Activated CD8-positive, alpha-beta memory T cell treated with anti-CD3 and anti-CD28 coated beads for 4 hours (primary cell): Measurements from ENCODE around the gene AURKAIP1.

ENCODE experiments used
- DNase-seq, 2 donors: peaks; one replicate each; pipeline ENCODE4 v3.0.0-alpha.2; 2020; ENCODE audit warnings: low read depth in 2 of 2

AURKAIP1 gene

DNA sequence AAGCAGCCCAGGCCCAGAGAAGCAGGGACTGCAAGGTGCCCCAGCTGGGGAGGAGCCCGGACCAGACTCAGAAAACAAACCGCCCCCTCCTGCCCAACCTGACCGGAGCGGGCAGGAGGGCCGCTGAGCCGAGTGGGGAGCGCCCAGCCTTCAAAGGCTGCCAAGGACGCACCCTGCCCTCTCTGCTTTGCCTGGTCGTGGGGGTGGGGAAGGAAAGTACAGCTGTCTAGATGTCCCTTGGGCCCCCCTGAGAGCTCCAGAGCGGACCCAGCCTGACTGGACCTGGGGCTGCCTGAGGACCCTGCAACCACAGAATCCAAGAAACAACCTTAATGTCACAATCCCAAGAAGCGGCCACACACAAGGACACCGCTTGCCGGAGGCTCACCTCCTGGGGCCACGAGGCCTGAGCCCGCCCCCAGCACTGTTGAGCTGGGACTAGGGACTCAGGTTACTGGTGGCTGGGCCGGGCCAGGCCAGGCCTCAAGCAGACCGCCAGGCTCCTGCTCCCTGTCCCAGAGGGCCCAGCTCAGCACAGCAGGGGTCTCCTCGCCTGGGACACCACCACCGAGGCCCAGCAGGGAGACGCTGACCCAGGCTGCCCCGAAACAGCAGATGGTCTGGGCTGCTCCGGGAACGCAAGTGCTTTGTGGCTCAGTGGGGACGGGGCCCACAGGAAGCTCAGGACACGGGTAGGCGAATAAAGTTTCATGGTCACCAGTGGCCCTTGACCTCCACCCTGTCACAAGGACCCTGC, 27.2 kb downstream of the AURKAIP1 start:
- DNase-seq, result no peak

- DNase-seq, result no peak
These were observed 27.9 kb downstream of the AURKAIP1 start for GRCh38 chr1:1347026-1347595.

GRCh38 chr1:1346501-1346890, 28.5 kb downstream of the AURKAIP1 start:
- DNase-seq, result no peak

DNA sequence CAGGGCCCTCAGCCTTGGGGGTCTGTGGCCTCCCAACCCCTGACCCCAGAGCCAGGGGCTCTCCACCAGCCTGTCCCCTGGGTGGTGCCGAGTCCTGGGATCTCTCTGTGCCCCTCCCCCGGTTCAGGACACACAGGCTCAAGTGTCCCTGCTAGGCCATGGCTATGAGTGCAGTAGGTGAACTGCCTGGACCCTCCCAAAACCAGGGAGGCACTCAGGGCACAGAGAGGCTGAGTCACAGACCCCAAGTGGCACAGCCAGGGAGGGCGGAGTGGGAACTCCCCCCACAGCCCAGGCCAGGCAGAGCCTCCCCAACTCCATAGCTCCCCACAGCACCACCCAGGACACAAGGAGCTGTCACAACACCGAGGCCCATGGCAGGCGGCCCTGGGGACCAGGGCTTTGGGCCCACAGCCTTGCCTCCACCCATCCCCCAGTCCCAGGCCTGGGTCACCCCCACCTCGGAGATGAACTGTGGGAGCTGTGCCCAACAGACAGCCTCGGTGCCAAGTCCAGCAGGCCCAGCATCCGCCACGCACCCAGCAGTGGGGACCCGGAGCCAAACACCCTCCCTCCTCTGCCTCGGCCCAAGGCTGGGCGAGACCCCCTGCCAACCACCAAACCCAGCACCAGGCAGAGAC, 29.0 kb downstream of the AURKAIP1 start:
- DNase-seq, result no peak

DNA sequence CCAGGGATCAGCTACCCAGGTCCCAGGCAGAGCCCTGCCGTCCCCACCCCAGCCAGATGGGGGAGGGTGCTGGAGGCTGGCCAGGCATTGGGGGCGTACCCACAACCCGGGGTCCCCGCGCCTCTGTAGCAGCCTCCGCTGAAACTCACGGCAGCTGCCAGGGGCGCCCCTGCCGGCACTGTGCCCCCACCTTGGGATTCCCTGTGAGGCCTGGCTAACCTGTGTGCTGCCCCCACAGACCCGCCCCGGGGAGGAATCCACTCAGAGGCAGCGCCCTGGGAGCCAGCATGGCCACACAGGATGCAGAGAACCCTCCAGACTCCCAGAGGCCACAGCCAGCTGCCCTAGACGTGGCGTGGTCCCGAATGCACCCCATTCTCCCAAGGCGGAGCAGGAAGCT, 29.6 kb downstream of the AURKAIP1 start:
- no peak for DNase-seq

DNA sequence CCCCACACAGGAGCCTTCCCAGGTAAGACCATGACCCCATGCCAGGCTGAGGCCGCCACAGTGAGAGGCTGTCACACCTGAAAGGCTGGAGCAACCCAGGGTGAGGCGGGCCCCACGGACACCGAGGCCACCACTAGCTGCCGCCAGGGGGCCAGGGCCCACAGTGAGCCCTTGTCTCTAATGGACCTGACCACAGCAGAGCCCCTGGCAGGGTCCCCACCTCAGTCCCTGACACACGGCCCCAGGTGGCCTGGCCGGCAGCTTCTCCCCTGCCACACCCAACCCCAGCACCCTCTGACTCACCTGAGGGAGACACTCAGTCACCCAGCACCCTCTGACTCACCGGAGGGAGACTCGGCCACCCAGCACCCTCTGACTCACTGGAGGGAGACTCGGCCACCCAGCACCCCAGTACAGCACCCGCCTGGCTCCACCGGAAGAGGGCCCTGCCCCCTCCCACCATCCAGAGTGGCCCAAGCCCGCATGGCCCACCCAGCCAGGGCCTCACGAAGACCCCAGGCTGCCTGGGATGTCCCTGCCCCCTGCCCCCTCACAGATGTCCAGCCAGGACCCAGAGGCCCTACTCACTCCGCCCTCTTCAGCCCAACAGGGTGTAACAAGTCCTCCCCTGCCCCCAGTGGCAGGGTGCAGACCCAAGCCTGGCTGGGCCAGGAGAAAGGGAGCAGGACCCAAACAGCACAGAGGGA, 30.2 kb downstream of the AURKAIP1 start:
- peak; percentile 29 to 42 for DNase-seq

DNA sequence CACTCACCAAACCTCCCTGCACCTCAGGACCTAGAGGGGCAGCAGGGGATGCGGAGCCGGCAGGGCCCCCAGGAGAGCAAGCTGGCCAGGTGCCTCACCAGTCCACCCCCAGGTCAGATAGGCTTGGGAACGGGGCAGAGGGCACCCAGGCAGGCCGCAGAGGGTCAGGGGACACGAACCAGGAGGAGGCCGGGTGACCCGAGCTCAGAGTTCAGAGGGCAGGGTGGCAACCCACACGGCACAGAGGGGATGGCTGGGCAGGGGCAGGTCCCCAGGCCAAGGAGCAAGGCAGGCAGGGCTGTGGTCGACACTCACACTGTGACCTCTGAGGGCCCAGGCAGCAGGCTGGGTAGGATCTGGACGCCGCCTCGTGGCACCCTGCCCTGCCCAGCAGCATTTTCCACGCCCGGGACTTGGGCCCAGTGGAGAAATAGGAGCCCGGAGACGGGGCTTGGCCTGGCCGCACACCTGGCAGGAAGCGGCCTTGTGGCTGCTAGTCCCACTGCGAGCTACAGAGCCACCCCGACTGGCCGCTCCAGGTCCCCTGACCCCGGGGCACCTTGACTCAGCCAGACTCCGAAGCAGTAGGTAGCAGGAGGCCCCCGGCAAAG, 31.1 kb downstream of the AURKAIP1 start:
- no peak for DNase-seq

DNA sequence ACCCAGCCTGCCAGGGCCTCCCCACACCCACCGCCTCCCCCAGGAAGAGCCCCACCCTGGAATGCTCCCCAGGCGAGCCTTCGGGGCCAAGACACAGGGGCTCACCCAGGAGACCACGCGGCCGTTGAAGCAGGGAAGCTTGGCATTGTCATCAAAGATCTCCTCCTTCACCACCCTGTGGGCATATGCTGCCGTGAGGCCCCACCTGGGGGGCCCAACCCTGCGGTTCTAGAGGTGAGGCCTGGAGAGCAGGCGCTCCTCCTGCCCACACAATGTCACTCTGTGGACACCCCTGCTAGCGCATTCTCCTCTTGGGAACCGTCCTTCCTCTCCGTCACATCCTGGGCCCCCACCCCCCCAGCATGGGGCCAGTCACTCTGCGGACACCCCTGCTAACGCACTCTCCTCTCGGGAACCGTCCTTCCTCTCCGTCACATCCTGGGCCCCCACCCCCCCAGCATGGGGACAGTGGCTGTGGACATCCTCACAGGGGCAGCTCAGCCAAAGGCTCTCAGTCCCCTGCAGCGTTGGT, 32.4 kb downstream of the AURKAIP1 start:
- no peak for DNase-seq

GRCh38 chr1:1342061-1342562, 32.9 kb downstream of the AURKAIP1 start:
- DNase-seq, result no peak

- no peak for DNase-seq
These were observed 33.4 kb downstream of the AURKAIP1 start for GRCh38 chr1:1341549-1342021.

DNA sequence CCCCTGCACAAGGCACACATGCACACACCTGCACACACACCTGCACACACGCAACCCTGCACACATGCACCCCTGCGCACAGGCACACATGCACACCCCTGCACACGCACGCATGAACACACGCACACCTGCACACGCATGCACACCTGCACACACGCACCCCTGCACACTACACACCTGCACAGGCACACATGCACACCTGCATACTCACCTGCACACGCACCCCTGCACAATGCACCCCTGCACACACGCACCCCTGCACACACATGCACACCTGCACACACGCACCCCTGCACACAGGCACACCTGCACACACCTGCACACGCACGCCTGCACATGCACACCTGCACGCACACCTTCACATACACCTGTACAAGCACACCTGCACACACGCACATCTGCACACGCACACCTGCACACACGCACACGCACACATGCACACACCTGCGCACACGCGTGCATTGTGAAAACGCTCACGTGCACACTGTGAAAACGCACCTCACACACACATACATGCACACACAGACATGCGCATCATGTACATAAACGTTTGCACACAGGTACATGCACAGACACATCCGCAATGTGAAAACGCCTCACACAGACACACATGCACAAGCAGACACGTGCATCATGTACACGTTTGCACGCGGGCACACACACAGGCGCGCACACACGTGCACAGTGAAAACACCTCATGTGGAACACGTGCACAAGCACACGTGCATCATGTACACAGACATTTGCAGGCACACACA, 34.0 kb downstream of the AURKAIP1 start:
- no peak for DNase-seq

GRCh38 chr1:1340185-1340584, 34.8 kb downstream of the AURKAIP1 start:
- DNase-seq, result no peak

GRCh38 chr1:1338278-1338677, 36.7 kb downstream of the AURKAIP1 start:
- no peak for DNase-seq

GRCh38 chr1:1337793-1338147, 37.2 kb downstream of the AURKAIP1 start:
- no peak for DNase-seq

DNA sequence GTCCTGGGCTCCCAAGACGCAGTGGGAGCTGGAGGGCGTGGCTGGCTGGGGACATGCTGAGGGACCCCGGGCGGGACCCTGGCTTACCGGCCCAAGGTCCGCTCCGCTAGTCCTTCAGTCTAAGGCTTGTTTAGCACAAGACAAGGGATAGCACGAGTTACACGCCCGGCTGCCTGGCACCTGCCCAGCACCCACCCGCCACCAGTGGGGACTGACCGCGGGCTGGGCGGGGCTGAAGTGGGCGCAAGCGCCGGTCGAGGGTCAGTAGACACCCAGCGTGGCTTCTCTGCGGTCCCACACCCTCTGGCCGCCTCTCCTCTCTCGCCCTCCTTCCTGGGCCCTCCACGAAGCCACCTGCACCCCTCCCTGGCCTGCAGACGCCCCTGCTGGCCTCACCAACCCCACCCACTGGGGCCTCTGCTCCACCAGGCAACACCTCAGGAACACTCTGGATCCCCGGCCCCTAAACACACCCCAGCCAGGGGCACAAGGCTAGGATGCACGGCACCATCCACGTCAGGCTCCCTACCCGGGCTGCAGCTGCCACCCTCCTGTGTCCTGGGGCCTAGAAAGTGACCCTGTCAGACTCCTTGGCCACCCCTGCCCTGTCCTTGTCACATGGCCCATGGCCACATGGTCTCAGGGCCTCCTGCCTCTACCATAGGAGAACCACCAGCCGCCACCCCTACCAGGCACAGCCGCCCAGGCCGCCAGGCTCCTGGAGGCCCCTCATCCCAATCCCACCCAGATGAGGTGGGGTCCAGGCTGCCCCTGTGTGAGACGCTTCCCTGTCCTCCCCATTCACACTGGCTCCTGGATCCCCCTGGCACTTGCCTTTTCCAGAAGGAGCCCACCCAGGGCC, 37.8 kb downstream of the AURKAIP1 start:
- DNase-seq, result no peak

- DNase-seq, result no peak
These were observed 38.6 kb downstream of the AURKAIP1 start for GRCh38 chr1:1336446-1336845.

DNA sequence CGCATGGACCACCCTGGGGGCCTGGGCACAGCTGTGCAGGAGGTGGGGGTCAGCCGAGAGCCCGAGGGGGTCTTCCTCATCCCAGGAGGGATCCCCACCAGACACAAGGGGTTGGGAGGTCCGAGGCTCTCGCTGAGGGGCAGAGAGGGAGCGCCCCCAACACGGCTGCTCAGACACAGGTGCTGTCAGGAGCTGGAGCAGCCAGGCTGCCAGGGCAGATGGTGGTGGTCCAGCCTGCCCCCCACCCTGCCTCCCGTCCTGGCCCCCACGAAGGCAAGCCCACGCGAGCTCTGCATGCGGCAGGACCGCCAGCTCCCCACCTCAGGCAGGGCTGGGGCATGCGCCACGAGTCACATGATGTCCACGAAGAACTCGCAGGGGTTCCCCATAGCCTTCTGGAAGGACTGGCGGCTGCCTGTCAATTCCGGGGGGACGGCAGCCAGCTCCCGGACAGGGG, 39.2 kb downstream of the AURKAIP1 start:
- no peak for DNase-seq

DNA sequence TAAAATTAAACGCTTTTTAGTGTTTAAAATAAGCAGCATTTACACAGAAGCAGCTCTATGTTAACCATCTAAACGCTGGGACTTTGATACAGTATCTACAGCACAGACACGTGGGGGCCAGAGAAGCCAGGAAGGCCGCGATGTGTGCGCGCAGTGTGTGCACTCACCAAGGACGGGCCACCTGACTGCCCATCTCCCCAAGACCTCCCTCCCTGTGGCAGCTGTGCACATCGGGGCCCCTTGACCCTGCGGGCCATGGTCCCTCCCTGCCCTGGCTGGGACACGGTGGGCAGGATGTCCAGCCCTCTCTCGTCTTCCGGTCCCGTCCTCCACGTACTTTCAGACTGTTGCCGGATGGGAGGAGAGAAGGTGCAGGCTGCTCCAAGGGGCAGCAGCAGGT, 39.7 kb downstream of the AURKAIP1 start:
- no peak for DNase-seq

DNA sequence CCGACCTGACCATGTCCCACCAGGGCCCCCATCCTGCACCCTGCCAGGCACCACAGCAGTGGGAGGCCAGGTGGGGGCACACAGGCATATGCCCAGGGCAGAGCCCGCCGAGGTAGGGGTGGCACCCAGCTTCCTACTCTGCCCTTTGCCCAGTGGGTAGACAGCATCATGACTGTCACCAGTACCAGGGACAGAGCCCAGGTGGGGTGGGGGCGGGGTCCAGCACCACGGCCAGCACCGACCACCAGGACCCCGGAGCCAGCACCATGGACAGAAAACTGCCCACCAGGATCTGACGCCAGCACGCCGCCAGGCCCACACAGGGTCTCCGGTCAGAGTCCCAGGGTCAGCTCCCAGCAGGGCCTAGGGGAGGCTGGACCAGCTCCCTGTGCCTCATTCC, 40.2 kb downstream of the AURKAIP1 start:
- DNase-seq, result no peak
